ENCODE data around the gene ZPBP2. TPM values are rescaled to one million over a fixed set of nuclear protein-coding genes. Genes with fewer than 3 reads are reported as not detected.

Gene ZPBP2
- total RNA-seq, 1 experiment from 2014 or later: not detected

GRCh38 chr17:39845052-39845846, 22.8 kb upstream of the ZPBP2 start:
- H3K9me3 ChIP-seq (ENCODE audit: control insufficient read depth, low read depth, low read length): no peaks in the 10 kb centered on the region
- H3K14ac ChIP-seq (ENCODE audit: insufficient read depth, low read length): no peak overlapping the region
- H3K27ac ChIP-seq (ENCODE audit: insufficient read length, low read depth, low read length): no peak overlapping the region
- H3K27ac Mint-ChIP-seq: no peak overlapping the region
- no peak overlapping the region for H2AK5ac ChIP-seq (ENCODE audit: insufficient read length, low read length)
- no peaks in the 10 kb centered on the region for H3K79me2 ChIP-seq (ENCODE audit: insufficient read depth, low read length)
- H3K18ac ChIP-seq (ENCODE audit: insufficient read length, low read depth, low read length): no peak overlapping the region
- whole genome bisulfite sequencing (ENCODE audit: extremely low coverage, insufficient read length, low lambda C conversion rate): no CpG with 5 or more reads among the region's 8 CpGs
- no peaks in the 10 kb centered on the region for H4K20me1 ChIP-seq (ENCODE audit: control insufficient read depth, insufficient read depth, insufficient read length)
- no peak overlapping the region for H3K4me2 ChIP-seq (ENCODE audit: insufficient read depth, insufficient read length, low read length)
- H2BK120ac ChIP-seq (ENCODE audit: low read depth, low read length, poor library complexity, severe bottlenecking): no peak overlapping the region
- peaks cover 6% of the 10 kb centered on the region for H3K27me3 Mint-ChIP-seq (ENCODE audit: low read depth)
- H3K4me1 Mint-ChIP-seq: no peaks in the 10 kb centered on the region
- H2BK5ac ChIP-seq (ENCODE audit: insufficient read length, low read length): no peak overlapping the region
- H3K4me3 Mint-ChIP-seq: no peak overlapping the region
- no peak overlapping the region for H2BK20ac ChIP-seq (ENCODE audit: low read depth, low read length, poor library complexity, severe bottlenecking)
- H3T11ph ChIP-seq (ENCODE audit: low read length): no peak overlapping the region
- no peaks in the 10 kb centered on the region for H3K9me3 Mint-ChIP-seq
- no peak overlapping the region for H3K23ac ChIP-seq (ENCODE audit: insufficient read length, low read depth, low read length)
- H2AFZ ChIP-seq (ENCODE audit: low read length): no peak overlapping the region
- TF ChIP-seq, protein P1, sequence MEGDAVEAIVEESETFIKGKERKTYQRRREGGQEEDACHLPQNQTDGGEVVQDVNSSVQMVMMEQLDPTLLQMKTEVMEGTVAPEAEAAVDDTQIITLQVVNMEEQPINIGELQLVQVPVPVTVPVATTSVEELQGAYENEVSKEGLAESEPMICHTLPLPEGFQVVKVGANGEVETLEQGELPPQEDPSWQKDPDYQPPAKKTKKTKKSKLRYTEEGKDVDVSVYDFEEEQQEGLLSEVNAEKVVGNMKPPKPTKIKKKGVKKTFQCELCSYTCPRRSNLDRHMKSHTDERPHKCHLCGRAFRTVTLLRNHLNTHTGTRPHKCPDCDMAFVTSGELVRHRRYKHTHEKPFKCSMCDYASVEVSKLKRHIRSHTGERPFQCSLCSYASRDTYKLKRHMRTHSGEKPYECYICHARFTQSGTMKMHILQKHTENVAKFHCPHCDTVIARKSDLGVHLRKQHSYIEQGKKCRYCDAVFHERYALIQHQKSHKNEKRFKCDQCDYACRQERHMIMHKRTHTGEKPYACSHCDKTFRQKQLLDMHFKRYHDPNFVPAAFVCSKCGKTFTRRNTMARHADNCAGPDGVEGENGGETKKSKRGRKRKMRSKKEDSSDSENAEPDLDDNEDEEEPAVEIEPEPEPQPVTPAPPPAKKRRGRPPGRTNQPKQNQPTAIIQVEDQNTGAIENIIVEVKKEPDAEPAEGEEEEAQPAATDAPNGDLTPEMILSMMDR (conservative IDR thresholded peaks at IDR 0.05): no peak
- H3K79me1 ChIP-seq (ENCODE audit: insufficient read depth, low read depth, low read length, poor library complexity, severe bottlenecking): no peaks in the 10 kb centered on the region
- H3K23me2 ChIP-seq (ENCODE audit: insufficient read length, low read depth, low read length, poor library complexity, severe bottlenecking): no peaks in the 10 kb centered on the region
- no peak overlapping the region for H3K4ac ChIP-seq (ENCODE audit: low read depth, low read length)
- H4K5ac ChIP-seq (ENCODE audit: insufficient read length, low read depth, low read length): no peak overlapping the region
- no peak overlapping the region for H3K56ac ChIP-seq (ENCODE audit: insufficient read length, low read depth, low read length)
- no peaks in the 10 kb centered on the region for H3K4me1 ChIP-seq (ENCODE audit: insufficient read depth, low read length)
- H2BK12ac ChIP-seq (ENCODE audit: insufficient read length, low read depth, low read length): no peak overlapping the region
- no peak overlapping the region for H4K91ac ChIP-seq (ENCODE audit: insufficient read length, low read depth, low read length)
- H3K9ac ChIP-seq (ENCODE audit: extremely low read depth, insufficient read length, low read length): no peak overlapping the region
- no peaks in the 10 kb centered on the region for H3K36me3 Mint-ChIP-seq (ENCODE audit: insufficient read depth in 1 of 3, low read depth in 3 of 3)
- H3K27me3 ChIP-seq (ENCODE audit: insufficient read depth, low read length): no peaks in the 10 kb centered on the region
- no peak overlapping the region for H2BK15ac ChIP-seq (ENCODE audit: low read depth, low read length)
- no peak for DNase-seq
- no peak overlapping the region for H4K8ac ChIP-seq (replicated peaks; ENCODE audit: insufficient read length, low read depth, low read length)

Data from H9 (cell line).